ENCODE data around the gene TOP3B.

Gene TOP3B

GRCh38 chr22:21998595-21999247 is 16.1 kb upstream of the TOP3B start:
- Histone ChIP-seq H4K20me1 (no peaks in the 10 kb centered on the region), H3K9me3 (no peaks in the 10 kb centered on the region), H3K36me3 (no peaks in the 10 kb centered on the region), H3K4me3 (no peak overlapping the region), H3K4me2 (no peak overlapping the region), H3K4me1 (no peaks in the 10 kb centered on the region), H3K27ac (no peak overlapping the region), H3K9ac (no peak overlapping the region), H3K27me3 (no peaks in the 10 kb centered on the region)
- TF ChIP-seq Cebpa-rat (IDR thresholded peaks at IDR 0.05): no peak

- H3K36me3 ChIP-seq: no peaks in the 10 kb centered on the region
- H4K20me1 ChIP-seq: no peaks in the 10 kb centered on the region
- no peak overlapping the region for H3K9ac ChIP-seq
- TF ChIP-seq Cebpa-rat (IDR thresholded peaks at IDR 0.05): no peak
- H3K9me3 ChIP-seq: no peaks in the 10 kb centered on the region
- no peak overlapping the region for H3K27ac ChIP-seq
- H3K27me3 ChIP-seq: no peaks in the 10 kb centered on the region
- no peak overlapping the region for H3K4me2 ChIP-seq
- H3K4me1 ChIP-seq: no peaks in the 10 kb centered on the region
- H3K4me3 ChIP-seq: no peak overlapping the region
Observed at GRCh38 chr22:21996175-21996720, 13.7 kb upstream of the TOP3B start.

- Histone ChIP-seq H4K20me1 (no peaks in the 10 kb centered on the region), H3K4me3 (no peak overlapping the region), H3K27ac (no peak overlapping the region), H3K27me3 (no peaks in the 10 kb centered on the region), H3K9me3 (no peaks in the 10 kb centered on the region), H3K9ac (no peak overlapping the region), H3K4me1 (no peaks in the 10 kb centered on the region), H3K4me2 (no peak overlapping the region), H3K36me3 (no peaks in the 10 kb centered on the region)
- TF ChIP-seq Cebpa-rat (IDR thresholded peaks at IDR 0.05): no peak
Observed at GRCh38 chr22:21995660-21996059, 13.1 kb upstream of the TOP3B start.

DNA sequence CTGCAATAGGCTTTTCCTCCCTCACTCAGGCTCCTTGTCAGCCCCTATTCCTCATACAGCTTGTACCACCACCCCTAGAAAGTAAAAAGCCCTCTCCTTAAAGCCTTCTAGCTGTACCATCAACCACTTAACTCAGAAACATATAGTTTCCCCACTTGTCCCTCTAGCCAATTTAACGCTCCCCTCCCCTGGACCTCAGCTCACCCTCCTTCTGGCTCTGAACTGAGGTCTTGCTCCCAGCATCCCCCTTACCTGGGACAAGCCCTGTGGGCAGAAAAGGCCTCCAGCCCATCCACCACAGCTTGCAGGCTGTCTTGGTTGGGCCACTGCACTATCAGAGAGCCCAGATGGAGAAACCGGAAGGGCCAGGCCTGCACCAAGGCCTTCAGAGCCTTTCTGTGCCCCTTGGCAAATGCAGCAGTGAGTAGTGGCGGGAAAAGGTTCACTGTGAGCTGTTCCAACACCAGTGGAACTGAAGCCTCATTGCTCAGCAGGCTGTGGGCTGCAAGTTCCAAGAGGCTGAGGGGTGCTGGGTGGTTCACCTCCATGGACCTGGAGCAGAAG is 12.4 kb upstream of the TOP3B start:
- Histone ChIP-seq H3K9me3 (no peaks in the 10 kb centered on the region), H3K27ac (no peak overlapping the region), H3K36me3 (no peaks in the 10 kb centered on the region), H4K20me1 (no peaks in the 10 kb centered on the region), H3K27me3 (no peaks in the 10 kb centered on the region), H3K9ac (no peak overlapping the region), H3K4me2 (no peak overlapping the region), H3K4me3 (no peak overlapping the region), H3K4me1 (no peaks in the 10 kb centered on the region)
- TF ChIP-seq Cebpa-rat (IDR thresholded peaks at IDR 0.05): no peak

GRCh38 chr22:21992593-21993237 is 10.1 kb upstream of the TOP3B start:
- H3K4me1 ChIP-seq: no peaks in the 10 kb centered on the region
- H3K4me3 ChIP-seq: no peak overlapping the region
- no peaks in the 10 kb centered on the region for H3K36me3 ChIP-seq
- H4K20me1 ChIP-seq: no peaks in the 10 kb centered on the region
- H3K9ac ChIP-seq: no peak overlapping the region
- H3K27me3 ChIP-seq: no peaks in the 10 kb centered on the region
- no peak for TF ChIP-seq Cebpa-rat (IDR thresholded peaks at IDR 0.05)
- H3K4me2 ChIP-seq: no peak overlapping the region
- H3K9me3 ChIP-seq: no peaks in the 10 kb centered on the region
- H3K27ac ChIP-seq: no peak overlapping the region

DNA sequence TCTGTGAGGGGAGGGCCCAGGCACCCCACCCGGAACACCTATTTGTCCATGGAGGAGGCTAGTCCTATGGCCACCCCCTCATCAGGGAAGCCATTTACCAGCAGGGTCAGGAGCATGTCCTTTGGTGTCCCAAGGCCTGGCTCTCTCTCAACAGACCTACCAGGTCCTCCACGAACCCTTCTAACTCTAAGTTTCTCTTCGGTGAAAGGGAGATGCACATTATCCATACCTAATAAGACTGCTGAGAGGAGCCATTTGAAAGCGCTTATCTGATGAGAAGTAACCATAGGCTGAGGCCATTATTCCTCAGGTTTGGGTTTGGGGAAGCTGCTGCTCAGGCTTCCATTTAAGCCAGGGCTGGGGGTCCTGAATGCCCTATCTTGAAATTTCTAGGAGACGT is 9.2 kb upstream of the TOP3B start:
- no peak for TF ChIP-seq Cebpa-rat (IDR thresholded peaks at IDR 0.05)

DNA sequence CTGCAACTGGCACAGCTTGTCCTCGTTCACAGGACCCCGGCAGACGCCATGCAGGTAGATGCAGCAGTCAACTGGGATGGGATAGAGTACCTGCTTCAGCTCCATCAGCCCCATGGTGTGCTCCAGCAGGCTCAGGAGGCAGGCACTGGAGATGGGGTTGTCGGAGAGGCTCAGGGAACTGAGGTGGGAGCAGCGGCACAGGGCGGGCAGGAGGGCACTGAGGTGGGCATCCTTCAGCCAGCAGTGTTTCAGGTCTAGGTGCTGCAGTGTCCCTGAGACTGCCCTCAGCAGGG is 8.7 kb upstream of the TOP3B start:
- H3K4me2 ChIP-seq: no peak overlapping the region
- H3K9ac ChIP-seq: no peak overlapping the region
- H3K4me1 ChIP-seq: no peaks in the 10 kb centered on the region
- H3K9me3 ChIP-seq: no peaks in the 10 kb centered on the region
- H3K27ac ChIP-seq: no peak overlapping the region
- no peak for TF ChIP-seq Cebpa-rat (IDR thresholded peaks at IDR 0.05)
- no peaks in the 10 kb centered on the region for H4K20me1 ChIP-seq
- H3K4me3 ChIP-seq: no peak overlapping the region
- no peaks in the 10 kb centered on the region for H3K27me3 ChIP-seq
- H3K36me3 ChIP-seq: no peaks in the 10 kb centered on the region

More for the DNA sequence above, 9.2 kb upstream of the TOP3B start:
- Histone ChIP-seq H4K20me1 (no peaks in the 10 kb centered on the region), H3K4me1 (no peaks in the 10 kb centered on the region), H3K4me2 (no peak overlapping the region), H3K27ac (no peak overlapping the region), H3K27me3 (no peaks in the 10 kb centered on the region), H3K9me3 (no peaks in the 10 kb centered on the region), H3K9ac (no peak overlapping the region), H3K4me3 (no peak overlapping the region), H3K36me3 (no peaks in the 10 kb centered on the region)

DNA sequence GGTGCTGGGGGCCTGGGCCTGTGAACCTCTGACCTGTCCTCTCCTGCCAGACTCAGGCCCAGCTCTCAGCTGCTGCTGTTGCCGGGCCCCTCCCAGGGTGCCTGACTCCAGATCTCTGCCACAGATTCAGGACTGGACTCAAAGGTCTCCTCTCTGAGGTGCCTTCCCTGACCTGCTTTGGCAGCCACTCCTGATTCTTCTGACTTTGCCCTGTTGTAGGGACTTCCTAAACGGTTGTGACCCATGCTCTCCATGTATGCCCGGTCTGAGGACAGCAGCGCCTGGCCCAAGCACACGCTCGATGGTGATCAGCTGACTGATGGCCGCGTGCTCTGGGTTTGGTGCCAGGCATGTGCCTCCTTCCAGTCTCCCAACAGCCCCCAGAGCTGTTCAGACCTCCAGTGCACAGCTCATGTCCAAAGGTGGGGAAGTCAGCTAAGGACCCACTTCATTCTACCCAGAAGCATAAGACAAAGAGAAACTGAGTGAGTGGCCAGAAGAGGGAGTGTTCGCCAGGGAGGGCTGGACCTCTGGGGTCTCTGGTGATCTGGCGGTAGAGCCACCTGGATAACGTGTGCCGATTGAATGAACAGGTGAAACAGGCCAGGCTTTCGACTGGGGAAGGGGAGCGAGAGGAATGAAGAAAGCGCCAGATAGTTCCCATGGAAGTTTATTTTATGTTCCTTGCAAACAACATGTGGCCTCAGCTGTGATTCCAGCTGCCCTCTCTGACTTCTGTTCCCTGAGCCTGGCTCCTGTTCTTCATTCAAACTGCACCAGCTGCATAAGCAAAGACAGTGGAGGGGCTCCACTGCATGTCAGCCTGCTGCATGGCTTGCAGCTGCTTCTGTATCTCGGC is 8.1 kb upstream of the TOP3B start:
- Histone ChIP-seq H3K27me3 (no peaks in the 10 kb centered on the region), H3K4me2 (no peak overlapping the region), H4K20me1 (no peaks in the 10 kb centered on the region), H3K4me1 (no peaks in the 10 kb centered on the region), H3K36me3 (no peaks in the 10 kb centered on the region), H3K9ac (no peak overlapping the region), H3K9me3 (no peaks in the 10 kb centered on the region), H3K4me3 (no peak overlapping the region), H3K27ac (no peak overlapping the region)
- no peak for TF ChIP-seq Cebpa-rat (IDR thresholded peaks at IDR 0.05)

- H4K20me1 ChIP-seq: no peaks in the 10 kb centered on the region
- no peak overlapping the region for H3K4me2 ChIP-seq
- H3K36me3 ChIP-seq: no peaks in the 10 kb centered on the region
- H3K4me1 ChIP-seq: no peaks in the 10 kb centered on the region
- no peak overlapping the region for H3K9ac ChIP-seq
- no peak overlapping the region for H3K4me3 ChIP-seq
- no peak for TF ChIP-seq Cebpa-rat (IDR thresholded peaks at IDR 0.05)
- no peaks in the 10 kb centered on the region for H3K9me3 ChIP-seq
- no peak overlapping the region for H3K27ac ChIP-seq
- no peaks in the 10 kb centered on the region for H3K27me3 ChIP-seq
Observed at GRCh38 chr22:21989049-21989448, 6.5 kb upstream of the TOP3B start.

- Histone ChIP-seq H3K27me3 (no peaks in the 10 kb centered on the region), H3K36me3 (peaks cover 9% of the 10 kb centered on the region; the same call in 1 of the 2 replicates), H3K4me3 (no peak overlapping the region), H3K4me2 (no peak overlapping the region), H3K27ac (no peak overlapping the region), H3K9me3 (no peaks in the 10 kb centered on the region), H3K4me1 (peaks cover 20% of the 10 kb centered on the region), H4K20me1 (peaks cover 20% of the 10 kb centered on the region; the same call in 1 of the 2 replicates), H3K9ac (no peak overlapping the region)
- no peak for TF ChIP-seq Cebpa-rat (IDR thresholded peaks at IDR 0.05)
Observed at GRCh38 chr22:21985214-21985613, 2.6 kb upstream of the TOP3B start.
